ENCODE results near the gene NUMA1. TPM values are rescaled to one million over a fixed set of nuclear protein-coding genes. Genes with fewer than 3 reads are reported as not detected.

NUMA1 gene
- total and polyA plus RNA-seq, 2 of the 13 experiments (the other 11 are each of a cell fraction or from before 2014, with no cell fraction given): 57.3 to 60.2 TPM

DNA sequence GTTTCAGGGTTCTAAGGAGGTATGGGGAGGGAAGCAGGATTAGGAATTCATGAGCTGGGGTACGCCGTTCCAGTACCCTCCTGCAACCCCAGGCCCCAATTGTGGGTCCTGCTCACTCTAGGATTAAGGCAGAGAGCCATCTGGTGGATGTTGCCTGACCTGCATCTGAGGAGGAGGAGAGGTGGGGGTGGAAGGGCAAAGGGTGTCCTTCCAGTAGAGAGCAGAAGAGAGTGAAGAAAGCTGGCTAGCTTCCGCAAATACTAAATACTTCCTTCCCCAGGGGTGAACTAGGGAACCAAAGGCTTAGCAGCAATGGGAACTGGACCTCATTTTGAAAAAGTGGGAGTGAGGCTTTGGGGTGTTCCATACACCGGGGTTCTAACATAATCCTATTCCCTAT lies 10.9 kb upstream of the NUMA1 start (continued):
- no peak for TF ChIP-seq PAF1 (CRISPR knock-in tag; IDR thresholded peaks at IDR 0.05)
- TF ChIP-seq PHF5A (CRISPR knock-in tag; IDR thresholded peaks at IDR 0.05; ENCODE audit: low read depth, unreplicated experiment): peak; percentile 37
- TF ChIP-seq FOXA3 (CRISPR knock-in tag; IDR thresholded peaks at IDR 0.05): no peak
- TF ChIP-seq FIP1L1 (IDR thresholded peaks at IDR 0.05; ENCODE audit: borderline replicate concordance, insufficient read depth, low read depth, low read length): no peak
- no peak for TF ChIP-seq TARDBP (CRISPR knock-in tag; IDR thresholded peaks at IDR 0.05)
- TF ChIP-seq, protein P1, sequence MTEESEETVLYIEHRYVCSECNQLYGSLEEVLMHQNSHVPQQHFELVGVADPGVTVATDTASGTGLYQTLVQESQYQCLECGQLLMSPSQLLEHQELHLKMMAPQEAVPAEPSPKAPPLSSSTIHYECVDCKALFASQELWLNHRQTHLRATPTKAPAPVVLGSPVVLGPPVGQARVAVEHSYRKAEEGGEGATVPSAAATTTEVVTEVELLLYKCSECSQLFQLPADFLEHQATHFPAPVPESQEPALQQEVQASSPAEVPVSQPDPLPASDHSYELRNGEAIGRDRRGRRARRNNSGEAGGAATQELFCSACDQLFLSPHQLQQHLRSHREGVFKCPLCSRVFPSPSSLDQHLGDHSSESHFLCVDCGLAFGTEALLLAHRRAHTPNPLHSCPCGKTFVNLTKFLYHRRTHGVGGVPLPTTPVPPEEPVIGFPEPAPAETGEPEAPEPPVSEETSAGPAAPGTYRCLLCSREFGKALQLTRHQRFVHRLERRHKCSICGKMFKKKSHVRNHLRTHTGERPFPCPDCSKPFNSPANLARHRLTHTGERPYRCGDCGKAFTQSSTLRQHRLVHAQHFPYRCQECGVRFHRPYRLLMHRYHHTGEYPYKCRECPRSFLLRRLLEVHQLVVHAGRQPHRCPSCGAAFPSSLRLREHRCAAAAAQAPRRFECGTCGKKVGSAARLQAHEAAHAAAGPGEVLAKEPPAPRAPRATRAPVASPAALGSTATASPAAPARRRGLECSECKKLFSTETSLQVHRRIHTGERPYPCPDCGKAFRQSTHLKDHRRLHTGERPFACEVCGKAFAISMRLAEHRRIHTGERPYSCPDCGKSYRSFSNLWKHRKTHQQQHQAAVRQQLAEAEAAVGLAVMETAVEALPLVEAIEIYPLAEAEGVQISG (CRISPR knock-in tag; IDR thresholded peaks at IDR 0.05): no peak
- TF ChIP-seq ZNF354B (CRISPR knock-in tag; IDR thresholded peaks at IDR 0.05): no peak
- TF ChIP-seq SIX1 (CRISPR knock-in tag; IDR thresholded peaks at IDR 0.05; ENCODE audit: borderline replicate concordance): no peak
- TF ChIP-seq KLF16 (CRISPR knock-in tag; IDR thresholded peaks at IDR 0.05): 0 out of 4 replicates have a peak, but pooled peaks of 1 of the 2 experiments have one; percentile 42
- TF ChIP-seq, protein P2, sequence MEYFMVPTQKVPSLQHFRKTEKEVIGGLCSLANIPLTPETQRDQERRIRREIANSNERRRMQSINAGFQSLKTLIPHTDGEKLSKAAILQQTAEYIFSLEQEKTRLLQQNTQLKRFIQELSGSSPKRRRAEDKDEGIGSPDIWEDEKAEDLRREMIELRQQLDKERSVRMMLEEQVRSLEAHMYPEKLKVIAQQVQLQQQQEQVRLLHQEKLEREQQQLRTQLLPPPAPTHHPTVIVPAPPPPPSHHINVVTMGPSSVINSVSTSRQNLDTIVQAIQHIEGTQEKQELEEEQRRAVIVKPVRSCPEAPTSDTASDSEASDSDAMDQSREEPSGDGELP (IDR thresholded peaks at IDR 0.05; ENCODE audit: borderline replicate concordance, low read depth): no peak
- TF ChIP-seq BORCS8-MEF2B (CRISPR knock-in tag; IDR thresholded peaks at IDR 0.05): 0 out of 2 replicates have a peak, but pooled peaks have one; percentile 34
- TF ChIP-seq HES4 (CRISPR knock-in tag; IDR thresholded peaks at IDR 0.05; ENCODE audit: borderline replicate concordance): no peak
- no peak for TF ChIP-seq ZNF282 (IDR thresholded peaks at IDR 0.05; ENCODE audit: partially characterized antibody)
- TF ChIP-seq TCF12 (IDR thresholded peaks at IDR 0.05): no peak
- no peak for TF ChIP-seq TCF12 (CRISPR knock-in tag; IDR thresholded peaks at IDR 0.05)
- TF ChIP-seq ZNF615 (CRISPR knock-in tag; IDR thresholded peaks at IDR 0.05; ENCODE audit: borderline replicate concordance): no peak
- no peak for TF ChIP-seq ZNF12 (CRISPR knock-in tag; IDR thresholded peaks at IDR 0.05)
- TF ChIP-seq ZMYM3 (CRISPR knock-in tag; IDR thresholded peaks at IDR 0.05): no peak
- no peak for TF ChIP-seq JARID2 (CRISPR knock-in tag; IDR thresholded peaks at IDR 0.05; ENCODE audit: insufficient replicate concordance)
- TF ChIP-seq ZNF136 (CRISPR knock-in tag; IDR thresholded peaks at IDR 0.05; ENCODE audit: low read depth): no peak
- TF ChIP-seq ELF3 (CRISPR knock-in tag; IDR thresholded peaks at IDR 0.05): 0 out of 2 replicates have a peak, but pooled peaks have one; percentile 9
- TF ChIP-seq, protein P3, sequence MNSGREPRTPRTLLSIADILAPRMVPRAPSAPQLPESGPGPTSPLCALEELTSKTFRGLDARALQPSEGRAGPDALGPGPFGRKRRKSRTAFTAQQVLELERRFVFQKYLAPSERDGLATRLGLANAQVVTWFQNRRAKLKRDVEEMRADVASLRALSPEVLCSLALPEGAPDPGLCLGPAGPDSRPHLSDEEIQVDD (CRISPR knock-in tag; IDR thresholded peaks at IDR 0.05; ENCODE audit: borderline replicate concordance): no peak
- no peak for TF ChIP-seq ZNF350 (CRISPR knock-in tag; IDR thresholded peaks at IDR 0.05; ENCODE audit: borderline replicate concordance, low read depth)
- TF ChIP-seq, protein P4, sequence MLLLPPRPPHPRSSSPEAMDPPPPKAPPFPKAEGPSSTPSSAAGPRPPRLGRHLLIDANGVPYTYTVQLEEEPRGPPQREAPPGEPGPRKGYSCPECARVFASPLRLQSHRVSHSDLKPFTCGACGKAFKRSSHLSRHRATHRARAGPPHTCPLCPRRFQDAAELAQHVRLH (CRISPR knock-in tag; IDR thresholded peaks at IDR 0.05; ENCODE audit: borderline replicate concordance, low read depth): 0 out of 2 replicates have a peak, but pooled peaks have one; percentile 22
- TF ChIP-seq GTF2F1 (IDR thresholded peaks at IDR 0.05; ENCODE audit: low read length): no peak
- 0 out of 2 replicates have a peak, but pooled peaks have one; percentile 25 for TF ChIP-seq GATAD2A (CRISPR knock-in tag; IDR thresholded peaks at IDR 0.05)
